HEK293 (cell line): ENCODE measurements around the gene SLC25A45.

ENCODE experiments used
- CTCF ChIA-PET: fragments of 350-600 bp; formaldehyde crosslinking; extraction: SDS; loops from one replicate; lab custom pipeline; 2021; ENCODE audit warnings: antibody characterized with exemption; lab: Yijun Ruan, JAX
- POLR2A ChIA-PET: fragments of 300-600 bp; formaldehyde crosslinking; extraction: SDS; loops from one replicate; lab custom pipeline; 2020; ENCODE audit warnings: antibody characterized with exemption, inconsistent platforms; lab: Yijun Ruan, JAX
- H3K27ac ChIP-seq: fragments of 200-500 bp; sonication (Bioruptor generic); 2 replicates; pipeline ENCODE4 v1.5.1; 2014; ENCODE audit warnings: low read depth, low read length, control low read depth, inconsistent platforms; ENCODE audit errors: extremely low read depth
- H3K36me3 ChIP-seq, 2 experiments: fragments of 200-500 bp in 1 of 2; sonication (Bioruptor generic) in 1 of 2; 1 replicate in 1 of 2; 2 replicates in 1 of 2; pipeline ENCODE4 v1.5.1; 2014 to 2017; ENCODE audit warnings: inconsistent platforms in 2 of 2, low read length in 2 of 2; ENCODE audit not compliant: control insufficient read depth in 2 of 2, insufficient read depth in 1 of 2
- H3K4me1 ChIP-seq: fragments of 200-500 bp; sonication (Bioruptor generic); 2 replicates; pipeline ENCODE4 v1.5.1; 2014; ENCODE audit warnings: mild to moderate bottlenecking, low read length, inconsistent platforms; ENCODE audit not compliant: control insufficient read depth, insufficient read depth
- H3K4me3 ChIP-seq: 2 replicates; pipeline ENCODE4 v1.5.1; 2011; ENCODE audit warnings: low read depth, mild to moderate bottlenecking, control low read depth, low read length, moderate library complexity
- H3K9me3 ChIP-seq: fragments of 200-500 bp; sonication (Bioruptor generic); 2 replicates; pipeline ENCODE4 v1.5.1; 2014; ENCODE audit warnings: low read depth, low read length, inconsistent platforms; ENCODE audit not compliant: control insufficient read depth, insufficient read depth
- HOXA7 ChIP-seq: sonication (generic); formaldehyde crosslinking; IDR thresholded peaks from 2 replicates; pipeline ENCODE4 v1.8.1; 2022; ENCODE audit warnings: missing genetic modification reagents, borderline replicate concordance
- KLF1 ChIP-seq: fragments of 450-650 bp; formaldehyde crosslinking; IDR thresholded peaks from 2 replicates; pipeline ENCODE4 v1.5.1; 2016; ENCODE audit warnings: missing biosample characterization, missing genetic modification characterization
- MEIS1 ChIP-seq: sonication (generic); formaldehyde crosslinking; IDR thresholded peaks from 2 replicates; pipeline ENCODE4 v1.8.1; 2022; ENCODE audit warnings: missing genetic modification reagents, mild to moderate bottlenecking, borderline replicate concordance
- RBAK ChIP-seq: fragments of 450-650 bp; formaldehyde crosslinking; IDR thresholded peaks from 2 replicates; pipeline ENCODE4 v1.5.1; 2016; ENCODE audit warnings: missing biosample characterization, missing genetic modification characterization
- SCRT1 ChIP-seq: fragments of 450-650 bp; formaldehyde crosslinking; IDR thresholded peaks from 2 replicates; pipeline ENCODE4 v1.5.1; 2016; ENCODE audit warnings: missing biosample characterization, missing genetic modification characterization, borderline replicate concordance
- SCRT2 ChIP-seq: fragments of 450-650 bp; formaldehyde crosslinking; IDR thresholded peaks from 2 replicates; pipeline ENCODE4 v1.5.1; 2016; ENCODE audit warnings: missing biosample characterization, missing genetic modification characterization
- SP7 ChIP-seq: fragments of 450-650 bp; formaldehyde crosslinking; IDR thresholded peaks from 2 replicates; pipeline ENCODE4 v1.5.1; 2016; ENCODE audit warnings: missing biosample characterization, missing genetic modification characterization
- YY2 ChIP-seq: fragments of 450-650 bp; formaldehyde crosslinking; IDR thresholded peaks from 2 replicates; pipeline ENCODE4 v1.5.1; 2016; ENCODE audit warnings: missing biosample characterization, missing genetic modification characterization
- ZEB2 ChIP-seq: fragments of 450-650 bp; formaldehyde crosslinking; IDR thresholded peaks from 2 replicates; pipeline ENCODE4 v1.5.1; 2016; ENCODE audit warnings: missing biosample characterization, missing genetic modification characterization
- ZNF138 ChIP-seq: fragments of 450-650 bp; formaldehyde crosslinking; IDR thresholded peaks from 2 replicates; pipeline ENCODE4 v1.5.1; 2016; ENCODE audit warnings: missing biosample characterization, missing genetic modification characterization, borderline replicate concordance
- ZNF223 ChIP-seq: fragments of 450-650 bp; formaldehyde crosslinking; IDR thresholded peaks from 2 replicates; pipeline ENCODE4 v1.5.1; 2016; ENCODE audit warnings: missing biosample characterization, missing genetic modification characterization
- ZNF391 ChIP-seq: fragments of 450-650 bp; formaldehyde crosslinking; IDR thresholded peaks from 2 replicates; pipeline ENCODE4 v1.5.1; 2016; ENCODE audit warnings: low read depth, missing biosample characterization, missing genetic modification characterization, borderline replicate concordance
- ZNF521 ChIP-seq: fragments of 450-650 bp; formaldehyde crosslinking; IDR thresholded peaks from 2 replicates; pipeline ENCODE4 v1.5.1; 2017; ENCODE audit warnings: missing biosample characterization, mild to moderate bottlenecking, missing genetic modification characterization
- ZNF544 ChIP-seq: fragments of 450-650 bp; formaldehyde crosslinking; IDR thresholded peaks from 2 replicates; pipeline ENCODE4 v1.5.0; 2017; ENCODE audit warnings: missing biosample characterization, missing genetic modification characterization
- ZNF585B ChIP-seq: fragments of 450-650 bp; formaldehyde crosslinking; IDR thresholded peaks from 2 replicates; pipeline ENCODE4 v1.5.1; 2016; ENCODE audit warnings: missing biosample characterization, missing genetic modification characterization
- TF ChIP-seq, protein P1 (sequence below): fragments of 450-650 bp; formaldehyde crosslinking; IDR thresholded peaks from 2 replicates; pipeline ENCODE4 v1.5.1; 2016; ENCODE audit warnings: missing biosample characterization, missing genetic modification characterization
- TF ChIP-seq, protein P2 (sequence below): fragments of 450-650 bp; formaldehyde crosslinking; IDR thresholded peaks from 2 replicates; pipeline ENCODE4 v1.5.1; 2016; ENCODE audit warnings: missing biosample characterization, missing genetic modification characterization
- TF ChIP-seq, protein P3 (sequence below): fragments of 450-650 bp; formaldehyde crosslinking; IDR thresholded peaks from 2 replicates; pipeline ENCODE4 v1.5.1; 2016; ENCODE audit warnings: missing biosample characterization, missing genetic modification characterization

SLC25A45 gene

GRCh38 chr11:65404210-65404609 lies 21.8 kb upstream of the SLC25A45 start:
- ChIA-PET CTCF (interaction anchor here (0.6 to 2.5 kb wide), 2 partner anchors 12 to 252 kb away, joined by 4 to 10 read pairs; no protein-coding TSS in a partner anchor), POLR2A (interaction anchor here (0.8 kb wide), 1 partner anchor 18 kb away, joined by 3 read pairs; the partner anchor contains the start of gene NEAT1)

GRCh38 chr11:65403607-65404121 lies 21.2 kb upstream of the SLC25A45 start:
- no peak for TF ChIP-seq ZNF223
- TF ChIP-seq HOXA7 (CRISPR knock-in tag), result no peak
- TF ChIP-seq SP7 (tag by site-specific recombination), result no peak
- TF ChIP-seq ZNF138 (tag by site-specific recombination), result no peak
- TF ChIP-seq ZEB2 (tag by site-specific recombination), result no peak
- TF ChIP-seq ZNF544 (tag by site-specific recombination), result no peak
- no peak for TF ChIP-seq ZNF585B (tag by site-specific recombination)
- TF ChIP-seq, protein P1, sequence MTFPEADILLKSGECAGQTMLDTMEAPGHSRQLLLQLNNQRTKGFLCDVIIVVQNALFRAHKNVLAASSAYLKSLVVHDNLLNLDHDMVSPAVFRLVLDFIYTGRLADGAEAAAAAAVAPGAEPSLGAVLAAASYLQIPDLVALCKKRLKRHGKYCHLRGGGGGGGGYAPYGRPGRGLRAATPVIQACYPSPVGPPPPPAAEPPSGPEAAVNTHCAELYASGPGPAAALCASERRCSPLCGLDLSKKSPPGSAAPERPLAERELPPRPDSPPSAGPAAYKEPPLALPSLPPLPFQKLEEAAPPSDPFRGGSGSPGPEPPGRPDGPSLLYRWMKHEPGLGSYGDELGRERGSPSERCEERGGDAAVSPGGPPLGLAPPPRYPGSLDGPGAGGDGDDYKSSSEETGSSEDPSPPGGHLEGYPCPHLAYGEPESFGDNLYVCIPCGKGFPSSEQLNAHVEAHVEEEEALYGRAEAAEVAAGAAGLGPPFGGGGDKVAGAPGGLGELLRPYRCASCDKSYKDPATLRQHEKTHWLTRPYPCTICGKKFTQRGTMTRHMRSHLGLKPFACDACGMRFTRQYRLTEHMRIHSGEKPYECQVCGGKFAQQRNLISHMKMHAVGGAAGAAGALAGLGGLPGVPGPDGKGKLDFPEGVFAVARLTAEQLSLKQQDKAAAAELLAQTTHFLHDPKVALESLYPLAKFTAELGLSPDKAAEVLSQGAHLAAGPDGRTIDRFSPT (tag by site-specific recombination), result no peak
- no peak for TF ChIP-seq ZNF391
- TF ChIP-seq YY2, result no peak
- TF ChIP-seq RBAK (tag by site-specific recombination), result no peak
- no peak for TF ChIP-seq MEIS1
- TF ChIP-seq, protein P2, sequence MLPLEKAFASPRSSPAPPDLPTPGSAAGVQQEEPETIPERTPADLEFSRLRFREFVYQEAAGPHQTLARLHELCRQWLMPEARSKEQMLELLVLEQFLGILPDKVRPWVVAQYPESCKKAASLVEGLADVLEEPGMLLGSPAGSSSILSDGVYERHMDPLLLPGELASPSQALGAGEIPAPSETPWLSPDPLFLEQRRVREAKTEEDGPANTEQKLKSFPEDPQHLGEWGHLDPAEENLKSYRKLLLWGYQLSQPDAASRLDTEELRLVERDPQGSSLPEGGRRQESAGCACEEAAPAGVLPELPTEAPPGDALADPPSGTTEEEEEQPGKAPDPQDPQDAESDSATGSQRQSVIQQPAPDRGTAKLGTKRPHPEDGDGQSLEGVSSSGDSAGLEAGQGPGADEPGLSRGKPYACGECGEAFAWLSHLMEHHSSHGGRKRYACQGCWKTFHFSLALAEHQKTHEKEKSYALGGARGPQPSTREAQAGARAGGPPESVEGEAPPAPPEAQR (tag by site-specific recombination), result no peak
- Histone ChIP-seq H3K27ac (no peak overlapping the region), H3K36me3 (peaks cover 5 to 47% of the 10 kb centered on the region in 2 experiments; a peak in 2 of 3 replicates), H3K9me3 (no peaks in the 10 kb centered on the region), H3K4me1 (no peaks in the 10 kb centered on the region), H3K4me3 (no peak overlapping the region)
- ChIA-PET POLR2A (interaction anchor here (0.8 kb wide), 1 partner anchor 19 kb away, joined by 3 read pairs; the partner anchor contains the start of gene NEAT1), CTCF (interaction anchor here (0.6 to 2.5 kb wide), 3 partner anchors 12 to 251 kb away, joined by 3 to 10 read pairs (median 4); no protein-coding TSS in a partner anchor)

More at GRCh38 chr11:65404210-65404609, 21.8 kb upstream of the SLC25A45 start:
- peak; percentile 79 for TF ChIP-seq SCRT2 (tag by site-specific recombination)
- TF ChIP-seq, protein P3, sequence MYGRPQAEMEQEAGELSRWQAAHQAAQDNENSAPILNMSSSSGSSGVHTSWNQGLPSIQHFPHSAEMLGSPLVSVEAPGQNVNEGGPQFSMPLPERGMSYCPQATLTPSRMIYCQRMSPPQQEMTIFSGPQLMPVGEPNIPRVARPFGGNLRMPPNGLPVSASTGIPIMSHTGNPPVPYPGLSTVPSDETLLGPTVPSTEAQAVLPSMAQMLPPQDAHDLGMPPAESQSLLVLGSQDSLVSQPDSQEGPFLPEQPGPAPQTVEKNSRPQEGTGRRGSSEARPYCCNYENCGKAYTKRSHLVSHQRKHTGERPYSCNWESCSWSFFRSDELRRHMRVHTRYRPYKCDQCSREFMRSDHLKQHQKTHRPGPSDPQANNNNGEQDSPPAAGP (tag by site-specific recombination), result 0 out of 2 replicates have a peak, but pooled peaks have one; percentile 22
- TF ChIP-seq ZNF521 (tag by site-specific recombination), result no peak
- TF ChIP-seq SCRT1 (tag by site-specific recombination), result 0 out of 2 replicates have a peak, but pooled peaks have one; percentile 40
- TF ChIP-seq KLF1, result peak; percentile 87
- Histone ChIP-seq H3K27ac (no peak overlapping the region), H3K9me3 (no peaks in the 10 kb centered on the region), H3K4me1 (no peaks in the 10 kb centered on the region), H3K36me3 (peaks cover 5 to 51% of the 10 kb centered on the region in 2 experiments; a peak in 2 of 3 replicates), H3K4me3 (no peak overlapping the region)
